MM.1S (cell line): Measurements from ENCODE around the gene AP3D1.

Experiments used
- DNase-seq: peaks from one replicate; pipeline ENCODE4 v3.0.0-alpha.2; 2015
- H2AFZ ChIP-seq: fragments of 300-600 bp; sonication (generic); 2 replicates; pipeline ENCODE4 v1.6.0; 2016; ENCODE audit warnings: antibody characterized with exemption, low read length
- H3F3A ChIP-seq: fragments of 300-600 bp; sonication (generic); 2 replicates; pipeline ENCODE4 v1.6.1; 2016; ENCODE audit warnings: mild to moderate bottlenecking, antibody characterized with exemption, low read length, moderate library complexity, mixed read lengths; ENCODE audit not compliant: insufficient read depth
- H3K27ac ChIP-seq: fragments of 300-600 bp; sonication (generic); 2 replicates; pipeline ENCODE4 v1.5.1; 2016; ENCODE audit warnings: mild to moderate bottlenecking, low read length
- H3K27me3 ChIP-seq: fragments of 300-600 bp; sonication (generic); replicated peaks from 2 replicates; pipeline ENCODE4 v1.6.0; 2016; ENCODE audit warnings: low read length; ENCODE audit not compliant: insufficient read depth
- H3K36me3 ChIP-seq: fragments of 300-600 bp; sonication (generic); replicated peaks from 2 replicates; pipeline ENCODE4 v1.6.1; 2016; ENCODE audit warnings: mild to moderate bottlenecking, low read length, mixed read lengths; ENCODE audit not compliant: insufficient read depth
- H3K4me1 ChIP-seq: fragments of 300-600 bp; sonication (generic); 2 replicates; pipeline ENCODE4 v1.6.1; 2016; ENCODE audit warnings: low read length, mixed read lengths
- H3K4me2 ChIP-seq: fragments of 300-600 bp; sonication (generic); 2 replicates; pipeline ENCODE4 v1.6.0; 2016; ENCODE audit warnings: low read depth, low read length
- H3K4me3 ChIP-seq: fragments of 300-600 bp; sonication (generic); 2 replicates; pipeline ENCODE4 v1.5.1; 2016; ENCODE audit warnings: low read length, mixed read lengths
- H3K79me2 ChIP-seq: fragments of 300-600 bp; sonication (generic); 2 replicates; pipeline ENCODE4 v1.6.1; 2016; ENCODE audit warnings: mixed run types, low read length, mixed read lengths
- H3K9ac ChIP-seq: fragments of 300-600 bp; sonication (generic); 2 replicates; pipeline ENCODE4 v1.6.1; 2016; ENCODE audit warnings: low read length, mixed read lengths
- H3K9me2 ChIP-seq: fragments of 300-600 bp; sonication (generic); replicated peaks from 2 replicates; pipeline ENCODE4 v1.6.1; 2016; ENCODE audit warnings: mild to moderate bottlenecking, low read length, mixed read lengths; ENCODE audit not compliant: insufficient read depth
- H3K9me3 ChIP-seq: fragments of 300-600 bp; sonication (generic); replicated peaks from 2 replicates; pipeline ENCODE4 v1.6.1; 2016; ENCODE audit warnings: mild to moderate bottlenecking, low read length, mixed read lengths; ENCODE audit not compliant: insufficient read depth
- H4K20me1 ChIP-seq: fragments of 300-600 bp; sonication (generic); 2 replicates; pipeline ENCODE4 v1.6.1; 2016; ENCODE audit warnings: mild to moderate bottlenecking, low read length, moderate library complexity, mixed read lengths; ENCODE audit not compliant: insufficient read depth
- EZH2 ChIP-seq: fragments of 300-600 bp; sonication (generic); optimal IDR thresholded peaks from 2 replicates; pipeline ENCODE3; 2017; ENCODE audit warnings: low read depth, mild to moderate bottlenecking, antibody characterized with exemption, low read length, mixed read lengths
- EZH2phosphoT487 ChIP-seq: fragments of 300-600 bp; sonication (generic); IDR thresholded peaks from 2 replicates; pipeline ENCODE4 v1.6.1; 2018; ENCODE audit warnings: antibody characterized with exemption, low read length
- TF ChIP-seq, protein P1 (sequence below): fragments of 300-600 bp; sonication (generic); IDR thresholded peaks from 2 replicates; pipeline ENCODE4 v1.5.1; 2016; ENCODE audit warnings: antibody characterized with exemption, low read length, mixed read lengths

AP3D1 gene

GRCh38 chr19:2170219-2170618, 18.9 kb upstream of the AP3D1 start:
- Histone ChIP-seq H3K9ac (no peak overlapping the region), H4K20me1 (peaks cover 81% of the 10 kb centered on the region), H3K27ac (no peak overlapping the region), H3K9me2 (no peaks in the 10 kb centered on the region), H3F3A (peaks cover 7% of the 10 kb centered on the region), H3K9me3 (no peaks in the 10 kb centered on the region), H3K27me3 (no peaks in the 10 kb centered on the region), H2AFZ (no peak overlapping the region), H3K4me3 (no peak overlapping the region), H3K36me3 (no peaks in the 10 kb centered on the region), H3K4me1 (no peaks in the 10 kb centered on the region), H3K79me2 (peaks cover 100% of the 10 kb centered on the region), H3K4me2 (no peak overlapping the region)
- no peak for DNase-seq
- TF ChIP-seq EZH2 (no peak), EZH2phosphoT487 (no peak)
- TF ChIP-seq, protein P1, sequence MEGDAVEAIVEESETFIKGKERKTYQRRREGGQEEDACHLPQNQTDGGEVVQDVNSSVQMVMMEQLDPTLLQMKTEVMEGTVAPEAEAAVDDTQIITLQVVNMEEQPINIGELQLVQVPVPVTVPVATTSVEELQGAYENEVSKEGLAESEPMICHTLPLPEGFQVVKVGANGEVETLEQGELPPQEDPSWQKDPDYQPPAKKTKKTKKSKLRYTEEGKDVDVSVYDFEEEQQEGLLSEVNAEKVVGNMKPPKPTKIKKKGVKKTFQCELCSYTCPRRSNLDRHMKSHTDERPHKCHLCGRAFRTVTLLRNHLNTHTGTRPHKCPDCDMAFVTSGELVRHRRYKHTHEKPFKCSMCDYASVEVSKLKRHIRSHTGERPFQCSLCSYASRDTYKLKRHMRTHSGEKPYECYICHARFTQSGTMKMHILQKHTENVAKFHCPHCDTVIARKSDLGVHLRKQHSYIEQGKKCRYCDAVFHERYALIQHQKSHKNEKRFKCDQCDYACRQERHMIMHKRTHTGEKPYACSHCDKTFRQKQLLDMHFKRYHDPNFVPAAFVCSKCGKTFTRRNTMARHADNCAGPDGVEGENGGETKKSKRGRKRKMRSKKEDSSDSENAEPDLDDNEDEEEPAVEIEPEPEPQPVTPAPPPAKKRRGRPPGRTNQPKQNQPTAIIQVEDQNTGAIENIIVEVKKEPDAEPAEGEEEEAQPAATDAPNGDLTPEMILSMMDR: no peak

GRCh38 chr19:2168619-2169424, 17.5 kb upstream of the AP3D1 start:
- Histone ChIP-seq H3K4me3 (no peak overlapping the region), H3K27me3 (no peaks in the 10 kb centered on the region), H3K36me3 (no peaks in the 10 kb centered on the region), H3K27ac (no peak overlapping the region), H3K9me2 (no peaks in the 10 kb centered on the region), H2AFZ (no peak overlapping the region), H3F3A (peaks cover 15% of the 10 kb centered on the region), H3K4me1 (no peaks in the 10 kb centered on the region), H3K4me2 (no peak overlapping the region), H3K9me3 (no peaks in the 10 kb centered on the region), H3K9ac (no peak overlapping the region), H3K79me2 (peaks cover 98% of the 10 kb centered on the region), H4K20me1 (peaks cover 75% of the 10 kb centered on the region)
- no peak for DNase-seq
- TF ChIP-seq, protein P1: no peak
- TF ChIP-seq EZH2: no peak
- no peak for TF ChIP-seq EZH2phosphoT487

DNA sequence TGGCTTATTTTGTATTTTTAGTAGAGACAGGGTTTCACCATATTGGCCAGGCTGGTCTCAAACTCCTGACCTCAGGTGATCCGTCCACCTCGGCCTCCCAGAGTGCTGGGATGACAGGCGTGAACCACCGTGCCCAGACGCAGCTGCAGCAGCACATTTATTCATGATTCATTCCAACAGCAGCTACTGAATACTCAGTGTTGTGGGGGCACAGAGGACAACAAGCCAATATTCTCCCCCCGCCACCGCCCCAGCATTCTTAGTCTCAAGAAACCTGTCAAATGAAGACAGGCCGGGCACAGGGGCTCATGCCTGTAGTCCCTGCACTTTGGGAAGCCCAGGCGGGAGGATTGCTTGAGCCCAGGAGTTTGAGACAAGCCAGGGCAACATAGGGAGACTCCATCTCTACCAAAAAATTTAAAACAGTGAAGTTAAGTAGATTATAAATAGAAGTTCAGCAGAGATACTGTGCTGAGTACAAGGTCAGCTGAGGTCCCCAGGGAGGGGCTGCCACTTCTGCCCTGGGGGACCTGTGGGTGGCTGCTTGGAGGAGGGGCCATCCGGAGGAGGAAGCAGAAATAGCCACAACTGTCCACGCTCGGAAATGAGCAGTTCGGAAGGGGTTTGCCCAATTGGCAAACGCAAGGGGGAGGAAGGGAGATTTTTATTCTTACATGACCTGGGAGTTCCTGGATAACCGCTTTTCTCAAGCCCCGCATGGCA, 16.7 kb upstream of the AP3D1 start:
- Histone ChIP-seq H3K4me2 (no peak overlapping the region), H3K9me2 (no peaks in the 10 kb centered on the region), H4K20me1 (peaks cover 68% of the 10 kb centered on the region), H3K4me1 (no peaks in the 10 kb centered on the region), H3K36me3 (no peaks in the 10 kb centered on the region), H3K79me2 (peaks cover 95% of the 10 kb centered on the region), H3K9me3 (no peaks in the 10 kb centered on the region), H3K9ac (no peak overlapping the region), H3K27ac (no peak overlapping the region), H2AFZ (no peak overlapping the region), H3K27me3 (no peaks in the 10 kb centered on the region), H3F3A (peaks cover 15% of the 10 kb centered on the region), H3K4me3 (no peak overlapping the region)
- TF ChIP-seq EZH2phosphoT487: no peak
- TF ChIP-seq, protein P1: no peak
- TF ChIP-seq EZH2: no peak
- DNase-seq: no peak
